ENCODE data around the gene GBP3. TPM values are rescaled to one million over a fixed set of nuclear protein-coding genes. Genes with fewer than 3 reads are reported as not detected.
"Not testable (repeated sequence)": the region's sequence is repeated elsewhere in the genome, so short reads cannot be mapped to it uniquely, and the experiment has no call there.

The GBP3 gene
- total RNA-seq, 1 experiment from 2014 or later, result 6.3 TPM

DNA sequence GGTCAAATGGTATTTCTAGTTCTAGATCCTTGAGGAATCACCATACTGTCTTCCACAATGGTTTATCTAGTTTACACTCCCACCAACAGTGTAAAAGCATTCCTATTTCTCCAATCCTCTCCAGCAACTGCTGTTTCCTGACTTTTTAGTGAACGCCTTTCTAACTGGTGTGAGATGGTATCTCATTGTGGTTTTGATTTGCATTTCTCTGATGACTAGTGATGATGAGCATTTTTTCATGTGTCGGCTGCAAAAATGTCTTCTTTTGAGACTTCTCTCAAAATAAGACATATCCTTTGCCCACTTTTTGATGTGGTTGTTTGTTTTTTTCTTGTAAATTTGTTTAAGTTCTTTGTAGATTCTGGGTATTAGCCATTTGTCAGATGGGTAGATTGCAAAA is 6.4 kb upstream of the GBP3 start:
- intact Hi-C loops (cut with micrococcal nuclease; ENCODE audit: unreplicated experiment); DNase-seq (ENCODE audit: low spot score); H3K36me3 ChIP-seq (ENCODE audit: insufficient read depth, low read length, poor library complexity, severe bottlenecking); H3K27me3 ChIP-seq (replicated peaks; ENCODE audit: insufficient read depth, low read depth, low read length, poor library complexity); BruUV-seq (replicated peaks); H3K27ac ChIP-seq (ENCODE audit: low read depth, low read length, poor library complexity, severe bottlenecking); CTCF ChIA-PET; H3K9me3 ChIP-seq (ENCODE audit: low read depth, low read length, poor library complexity, severe bottlenecking); H3K4me1 ChIP-seq (ENCODE audit: insufficient read depth, low read length, poor library complexity, severe bottlenecking); H3K4me3 ChIP-seq (ENCODE audit: low read depth, low read length, poor library complexity, severe bottlenecking); POLR2A ChIA-PET (ENCODE audit: low non-redundant PET): not testable (repeated sequence)

DNA sequence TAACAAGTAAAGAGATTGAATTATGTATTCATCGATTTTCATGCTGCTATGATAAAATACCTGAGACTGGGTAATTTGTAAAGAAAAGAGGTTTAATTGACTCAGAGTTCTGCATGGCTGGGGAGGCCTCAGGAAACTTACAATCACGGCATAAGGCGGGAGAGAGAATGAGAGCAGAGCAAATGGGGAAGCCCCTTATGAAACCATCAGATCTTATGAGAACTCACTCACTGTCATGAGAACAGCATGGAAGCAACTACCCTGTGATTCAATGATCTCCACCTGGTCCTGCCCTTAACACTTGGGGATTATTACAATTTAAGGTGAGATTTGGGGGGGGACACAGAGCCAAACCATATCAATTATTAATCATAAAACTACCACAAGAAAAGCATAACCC is 3.3 kb upstream of the GBP3 start:
- TF ChIP-seq EZH2 (IDR thresholded peaks at IDR 0.05; ENCODE audit: borderline replicate concordance, low read depth, low read length, poor library complexity, severe bottlenecking), result no peak
- Histone ChIP-seq H3K27ac (ENCODE audit: low read depth, low read length, poor library complexity, severe bottlenecking) (no peak overlapping the region), H3K4me3 (ENCODE audit: low read depth, low read length, poor library complexity, severe bottlenecking) (no peak overlapping the region), H3K27me3 (replicated peaks; ENCODE audit: insufficient read depth, low read depth, low read length, poor library complexity) (no peaks in the 10 kb centered on the region), H3K36me3 (ENCODE audit: insufficient read depth, low read length, poor library complexity, severe bottlenecking) (no peaks in the 10 kb centered on the region), H3K9me3 (ENCODE audit: low read depth, low read length, poor library complexity, severe bottlenecking) (no peaks in the 10 kb centered on the region), H3K4me1 (ENCODE audit: insufficient read depth, low read length, poor library complexity, severe bottlenecking) (peaks cover 6% of the 10 kb centered on the region)
- no TSS peak for BruUV-seq (replicated peaks)
- ChIA-PET CTCF (no interaction called here), POLR2A (ENCODE audit: low non-redundant PET) (no interaction called here)
- no peak for DNase-seq (ENCODE audit: low spot score)
- intact Hi-C loops (cut with micrococcal nuclease; ENCODE audit: unreplicated experiment), result no loop called here

DNA sequence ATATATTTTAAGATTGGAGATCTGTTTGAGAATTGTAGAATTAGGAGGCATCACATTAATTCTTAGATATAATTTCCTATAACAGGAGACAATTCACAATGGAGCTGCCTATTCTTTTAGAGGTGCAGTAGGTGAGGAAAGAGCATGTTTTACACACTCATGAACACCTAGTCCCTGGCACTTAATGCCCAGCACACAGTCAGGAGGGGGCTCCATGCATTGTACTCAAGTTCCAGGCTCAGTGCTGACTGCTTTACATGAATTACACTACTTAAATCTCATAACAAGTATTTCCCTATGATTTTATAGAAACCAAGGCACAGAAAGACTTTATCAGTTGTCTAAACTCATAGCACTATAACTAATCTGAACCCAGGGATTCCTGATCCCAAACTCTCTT is 360 bp upstream of the GBP3 start:
- no peaks in the 10 kb centered on the region for H3K36me3 ChIP-seq (ENCODE audit: insufficient read depth, low read length, poor library complexity, severe bottlenecking)
- H3K27ac ChIP-seq (ENCODE audit: low read depth, low read length, poor library complexity, severe bottlenecking), result no peak overlapping the region
- intact Hi-C loops (cut with micrococcal nuclease; ENCODE audit: unreplicated experiment), result no loop called here
- H3K9me3 ChIP-seq (ENCODE audit: low read depth, low read length, poor library complexity, severe bottlenecking), result no peaks in the 10 kb centered on the region
- no peaks in the 10 kb centered on the region for H3K27me3 ChIP-seq (replicated peaks; ENCODE audit: insufficient read depth, low read depth, low read length, poor library complexity)
- H3K4me3 ChIP-seq (ENCODE audit: low read depth, low read length, poor library complexity, severe bottlenecking), result peak overlapping the region; percentile 29
- CTCF ChIA-PET, result no interaction called here
- BruUV-seq (replicated peaks), result no TSS peak
- TF ChIP-seq EZH2 (IDR thresholded peaks at IDR 0.05; ENCODE audit: borderline replicate concordance, low read depth, low read length, poor library complexity, severe bottlenecking), result no peak
- TF ChIP-seq, protein P1, sequence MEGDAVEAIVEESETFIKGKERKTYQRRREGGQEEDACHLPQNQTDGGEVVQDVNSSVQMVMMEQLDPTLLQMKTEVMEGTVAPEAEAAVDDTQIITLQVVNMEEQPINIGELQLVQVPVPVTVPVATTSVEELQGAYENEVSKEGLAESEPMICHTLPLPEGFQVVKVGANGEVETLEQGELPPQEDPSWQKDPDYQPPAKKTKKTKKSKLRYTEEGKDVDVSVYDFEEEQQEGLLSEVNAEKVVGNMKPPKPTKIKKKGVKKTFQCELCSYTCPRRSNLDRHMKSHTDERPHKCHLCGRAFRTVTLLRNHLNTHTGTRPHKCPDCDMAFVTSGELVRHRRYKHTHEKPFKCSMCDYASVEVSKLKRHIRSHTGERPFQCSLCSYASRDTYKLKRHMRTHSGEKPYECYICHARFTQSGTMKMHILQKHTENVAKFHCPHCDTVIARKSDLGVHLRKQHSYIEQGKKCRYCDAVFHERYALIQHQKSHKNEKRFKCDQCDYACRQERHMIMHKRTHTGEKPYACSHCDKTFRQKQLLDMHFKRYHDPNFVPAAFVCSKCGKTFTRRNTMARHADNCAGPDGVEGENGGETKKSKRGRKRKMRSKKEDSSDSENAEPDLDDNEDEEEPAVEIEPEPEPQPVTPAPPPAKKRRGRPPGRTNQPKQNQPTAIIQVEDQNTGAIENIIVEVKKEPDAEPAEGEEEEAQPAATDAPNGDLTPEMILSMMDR (conservative IDR thresholded peaks at IDR 0.05; ENCODE audit: low read depth, low read length), result no peak
- H3K4me1 ChIP-seq (ENCODE audit: insufficient read depth, low read length, poor library complexity, severe bottlenecking), result peaks cover 6% of the 10 kb centered on the region
- POLR2A ChIA-PET (ENCODE audit: low non-redundant PET), result no interaction called here
- DNase-seq (ENCODE audit: low spot score), result no peak

DNA sequence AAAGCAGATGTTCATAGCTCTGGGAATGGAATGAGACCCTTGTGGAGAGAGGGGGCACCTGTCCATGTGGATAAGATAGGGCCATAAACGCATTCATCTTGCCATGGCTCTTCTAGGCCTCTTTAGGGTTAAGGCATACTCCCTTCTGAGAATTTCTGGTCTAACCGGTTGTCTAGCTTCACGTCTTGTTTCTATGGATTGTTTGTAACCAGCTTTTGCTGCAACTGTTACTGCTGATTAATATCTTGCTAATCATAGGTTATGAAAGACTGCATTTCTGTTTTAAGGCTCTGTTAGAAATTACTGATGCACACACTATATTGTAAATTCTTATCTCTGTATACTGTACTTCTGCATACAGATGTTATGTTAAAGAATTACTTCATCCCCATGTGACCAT is 4.3 kb downstream of the GBP3 start:
- CTCF ChIA-PET; intact Hi-C loops (cut with micrococcal nuclease; ENCODE audit: unreplicated experiment); BruUV-seq (replicated peaks): not testable (repeated sequence)

DNA sequence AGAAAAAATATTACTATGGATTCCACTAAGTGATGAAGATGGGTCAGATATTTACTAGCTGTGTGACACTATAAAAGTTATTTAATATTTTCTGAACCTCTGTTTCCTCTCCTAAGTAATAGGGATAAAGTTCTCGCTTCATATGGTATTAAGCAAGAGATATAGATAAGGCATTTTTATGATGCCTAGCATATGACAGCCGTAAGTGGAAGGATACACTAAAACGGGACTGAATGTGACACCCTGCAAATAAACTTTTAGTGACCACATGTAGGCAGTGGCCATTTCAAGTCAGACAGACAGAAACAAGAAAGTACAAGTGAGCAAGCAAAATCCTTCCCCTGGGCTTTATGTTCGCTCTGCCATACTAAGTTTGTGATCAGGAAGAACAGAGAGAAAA is 14.2 kb downstream of the GBP3 start:
- H3K36me3 ChIP-seq (ENCODE audit: insufficient read depth, low read length, poor library complexity, severe bottlenecking), result no peaks in the 10 kb centered on the region

More for the DNA sequence above, 4.3 kb downstream of the GBP3 start:
- POLR2A ChIA-PET (ENCODE audit: low non-redundant PET); H3K27me3 ChIP-seq (replicated peaks; ENCODE audit: insufficient read depth, low read depth, low read length, poor library complexity); H3K4me3 ChIP-seq (ENCODE audit: low read depth, low read length, poor library complexity, severe bottlenecking); H3K9me3 ChIP-seq (ENCODE audit: low read depth, low read length, poor library complexity, severe bottlenecking); DNase-seq (ENCODE audit: low spot score); H3K36me3 ChIP-seq (ENCODE audit: insufficient read depth, low read length, poor library complexity, severe bottlenecking); H3K4me1 ChIP-seq (ENCODE audit: insufficient read depth, low read length, poor library complexity, severe bottlenecking); H3K27ac ChIP-seq (ENCODE audit: low read depth, low read length, poor library complexity, severe bottlenecking): not testable (repeated sequence)

More for the DNA sequence above, 14.2 kb downstream of the GBP3 start:
- no peak for DNase-seq (ENCODE audit: low spot score)
- TF ChIP-seq, protein P1 (conservative IDR thresholded peaks at IDR 0.05; ENCODE audit: low read depth, low read length), result no peak
- no peak for TF ChIP-seq EZH2 (IDR thresholded peaks at IDR 0.05; ENCODE audit: borderline replicate concordance, low read depth, low read length, poor library complexity, severe bottlenecking)
- BruUV-seq (replicated peaks), result no TSS peak
- intact Hi-C loops (cut with micrococcal nuclease; ENCODE audit: unreplicated experiment), result loop anchor here (10.0 kb wide), 1 partner anchor 586 kb away; no protein-coding TSS in a partner anchor
- ChIA-PET CTCF (no interaction called here), POLR2A (ENCODE audit: low non-redundant PET) (no interaction called here)
- Histone ChIP-seq H3K27ac (ENCODE audit: low read depth, low read length, poor library complexity, severe bottlenecking) (no peak overlapping the region), H3K27me3 (replicated peaks; ENCODE audit: insufficient read depth, low read depth, low read length, poor library complexity) (no peaks in the 10 kb centered on the region), H3K4me3 (ENCODE audit: low read depth, low read length, poor library complexity, severe bottlenecking) (no peak overlapping the region), H3K4me1 (ENCODE audit: insufficient read depth, low read length, poor library complexity, severe bottlenecking) (no peaks in the 10 kb centered on the region), H3K9me3 (ENCODE audit: low read depth, low read length, poor library complexity, severe bottlenecking) (no peaks in the 10 kb centered on the region)
